DOHH2 (cell line): ENCODE data around the gene IDNK.

ENCODE experiments used
- CTCF ChIP-seq: fragments of 200-600 bp; sonication (generic); IDR thresholded peaks from one replicate; pipeline ENCODE4 v1.5.1; 2014; ENCODE audit warnings: antibody characterized with exemption, mild to moderate bottlenecking, low read depth, low read length; ENCODE audit not compliant: poor library complexity, severe bottlenecking
- EZH2phosphoT487 ChIP-seq: fragments of 200-600 bp; sonication (generic); IDR thresholded peaks from 2 replicates; pipeline ENCODE4 v1.6.1; 2017; ENCODE audit warnings: borderline replicate concordance, mild to moderate bottlenecking, antibody characterized with exemption, low read length, moderate library complexity, mixed read lengths

GRCh38 chr9:83680233-83680632 lies 57.3 kb downstream of the IDNK start:
- TF ChIP-seq CTCF, result no peak
- no peak for TF ChIP-seq EZH2phosphoT487
